ENCODE results near the gene GTF2IRD1.

GRCh38 chr7:74515276-74515675 is 61.6 kb downstream of the GTF2IRD1 start:
- no peak for TF ChIP-seq YY1 (IDR thresholded peaks at IDR 0.05; ENCODE audit: insufficient read depth, insufficient read length)
- no peak for TF ChIP-seq ZNF274 (IDR thresholded peaks at IDR 0.05; ENCODE audit: low read depth, low read length)
- no peak for TF ChIP-seq SUZ12 (IDR thresholded peaks at IDR 0.05; ENCODE audit: extremely low read depth, insufficient read depth, insufficient read length)
